ES-I3 (cell line): ENCODE measurements around the gene PUS7.
"Not testable (repeated sequence)": the region's sequence is repeated elsewhere in the genome, so short reads cannot be mapped to it uniquely, and the experiment has no call there.

Source experiments
- H3K36me3 ChIP-seq: 2 replicates; pipeline ENCODE4 v1.6.1; 2013; ENCODE audit warnings: mild to moderate bottlenecking, low read length, control low read depth, moderate library complexity; ENCODE audit not compliant: insufficient read depth
- H3K4me1 ChIP-seq: 2 replicates; pipeline ENCODE4 v1.6.1; 2013; ENCODE audit warnings: mild to moderate bottlenecking, control low read depth, low read length; ENCODE audit not compliant: insufficient read depth
- H3K9ac ChIP-seq: 2 replicates; pipeline ENCODE4 v1.6.1; 2013; ENCODE audit warnings: low read depth, mild to moderate bottlenecking, low read length, moderate library complexity
- H3K9me3 ChIP-seq: 2 replicates; pipeline ENCODE4 v1.6.1; 2013; ENCODE audit warnings: mild to moderate bottlenecking, low read length, moderate library complexity; ENCODE audit not compliant: control insufficient read depth, insufficient read depth

The PUS7 gene

DNA sequence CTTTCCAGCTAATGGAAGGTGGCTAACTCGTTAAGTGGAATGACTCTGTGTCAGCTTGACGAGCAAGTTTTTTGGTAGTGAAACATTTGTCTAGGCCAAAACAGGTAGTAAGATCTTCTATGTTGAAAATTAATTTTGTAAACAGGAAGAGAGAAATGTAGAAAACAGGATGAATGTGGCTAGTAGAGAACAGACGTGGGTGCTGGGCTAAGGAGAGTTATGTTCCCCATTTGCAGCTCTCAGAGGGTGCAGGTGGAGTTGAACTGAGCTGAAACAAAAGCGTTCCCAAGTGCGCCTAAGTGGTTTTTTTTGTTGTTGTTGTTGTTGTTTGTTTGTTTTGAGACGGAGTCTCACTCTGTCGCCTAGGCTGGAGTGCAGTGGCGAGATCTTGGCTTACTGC lies 73.9 kb downstream of the PUS7 start:
- no peaks in the 10 kb centered on the region for H3K9me3 ChIP-seq
- H3K36me3 ChIP-seq, result no peaks in the 10 kb centered on the region
- peaks cover 3% of the 10 kb centered on the region; the same call in 1 of the 2 replicates for H3K4me1 ChIP-seq
- no peak overlapping the region for H3K9ac ChIP-seq

DNA sequence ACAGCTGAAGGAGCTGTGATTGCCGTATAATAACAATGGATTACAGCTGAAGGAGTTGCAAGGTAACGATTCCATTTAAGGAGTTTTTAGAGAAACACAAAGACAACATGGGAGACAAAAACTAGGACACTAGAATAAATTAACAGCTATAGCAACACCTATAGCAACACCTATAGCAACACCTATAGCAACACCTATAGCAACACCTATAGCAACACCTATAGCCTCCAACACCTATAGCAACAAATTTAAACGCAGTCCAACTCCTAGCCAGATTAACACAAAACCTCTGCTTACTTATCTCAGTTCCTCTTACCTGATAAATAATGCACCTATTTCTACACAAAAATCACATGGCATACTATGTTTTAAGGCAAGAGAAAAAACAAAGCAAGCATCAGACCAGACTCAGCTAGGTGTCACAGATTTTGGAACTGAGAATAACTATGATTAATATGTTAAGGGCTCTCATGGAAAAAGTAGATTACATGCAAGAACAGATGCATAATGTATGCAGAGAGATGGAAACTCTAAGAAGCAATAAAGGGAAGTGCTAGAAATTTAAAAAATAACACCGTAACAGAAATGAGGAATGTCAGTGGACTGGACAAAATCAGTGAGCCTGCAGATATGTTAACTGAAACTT lies 77.6 kb downstream of the PUS7 start:
- H3K36me3 ChIP-seq, result no peaks in the 10 kb centered on the region

DNA sequence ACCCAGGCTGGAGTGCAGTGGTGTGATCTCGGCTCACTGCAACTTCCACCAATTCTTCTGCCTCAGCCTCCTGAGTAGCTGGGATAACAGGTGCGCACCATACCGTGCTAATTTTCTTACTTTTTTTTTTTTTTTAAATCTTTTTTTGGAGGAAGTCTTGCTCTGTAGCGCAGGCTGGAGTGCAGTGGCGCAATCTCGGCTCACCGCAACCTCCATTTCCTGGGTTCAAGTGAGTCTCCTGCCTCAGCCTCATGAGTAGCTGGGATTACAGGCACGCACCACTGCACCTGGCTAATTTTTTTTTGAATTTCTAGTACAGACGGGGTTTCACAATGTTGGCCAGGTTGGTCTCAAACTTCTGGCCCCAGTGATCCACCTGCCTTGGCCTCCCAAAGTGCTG lies 79.9 kb downstream of the PUS7 start:
- not testable (repeated sequence) for H3K9ac ChIP-seq, H3K4me1 ChIP-seq, H3K36me3 ChIP-seq, H3K9me3 ChIP-seq

More for the DNA sequence above, 77.6 kb downstream of the PUS7 start:
- Histone ChIP-seq H3K4me1 (peaks cover 2% of the 10 kb centered on the region; the same call in 1 of the 2 replicates), H3K9me3 (no peaks in the 10 kb centered on the region), H3K9ac (no peak overlapping the region)

DNA sequence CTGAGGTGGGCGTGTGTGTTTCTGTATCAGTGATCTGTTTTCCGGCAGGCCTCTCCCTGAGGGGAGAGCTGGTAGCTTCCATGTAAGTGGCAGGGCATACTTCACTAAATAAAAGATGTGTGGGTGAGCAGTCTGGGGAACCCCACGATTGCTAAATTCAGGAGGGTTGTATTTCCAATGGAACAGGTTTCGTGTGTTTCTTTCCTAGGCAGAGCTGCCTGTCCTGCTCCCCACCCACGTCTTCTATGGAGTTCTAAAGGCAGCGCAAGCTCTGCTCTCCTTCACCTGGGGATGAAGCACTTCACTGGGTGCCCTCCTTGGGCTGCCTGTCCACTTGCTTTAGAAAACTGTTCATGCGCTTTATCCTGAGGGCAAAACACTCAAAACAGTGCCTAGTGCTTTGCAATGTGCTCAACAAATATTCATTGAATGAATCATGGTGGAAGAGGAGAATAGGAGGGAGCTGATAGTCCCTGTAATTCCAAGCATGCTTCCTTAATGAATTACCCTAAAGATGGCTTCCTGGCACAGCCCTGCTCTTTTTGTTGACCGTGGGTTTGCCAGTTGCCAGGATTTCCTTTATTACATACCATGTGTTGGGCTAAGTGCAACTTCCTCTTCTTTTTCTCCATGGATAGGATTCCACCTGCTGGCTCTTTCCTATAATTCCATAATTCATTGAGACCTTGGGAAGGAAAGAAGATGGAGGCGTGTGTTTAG lies 82.7 kb downstream of the PUS7 start:
- H3K36me3 ChIP-seq, result no peaks in the 10 kb centered on the region
- peaks cover 6% of the 10 kb centered on the region; the same call in 1 of the 2 replicates for H3K4me1 ChIP-seq
- no peaks in the 10 kb centered on the region for H3K9me3 ChIP-seq
- H3K9ac ChIP-seq, result no peak overlapping the region

DNA sequence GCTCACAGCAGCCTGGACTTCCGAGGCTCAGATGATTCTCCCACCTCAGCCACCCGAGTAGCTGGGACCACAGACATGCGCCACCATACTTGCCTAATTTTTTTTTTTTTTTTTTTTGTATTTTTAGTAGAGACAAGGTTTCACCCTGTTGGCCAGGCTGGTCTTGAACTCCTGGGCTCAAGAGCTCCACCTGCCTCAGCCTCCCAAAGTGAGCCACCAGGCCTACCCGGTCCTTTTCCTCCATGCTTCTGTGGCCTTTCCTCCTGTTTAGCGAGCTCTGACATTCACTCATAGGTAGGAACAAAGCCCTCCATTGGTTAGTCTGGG lies 83.3 kb downstream of the PUS7 start:
- H3K9me3 ChIP-seq, result no peaks in the 10 kb centered on the region
- H3K36me3 ChIP-seq, result no peaks in the 10 kb centered on the region
- peaks cover 6% of the 10 kb centered on the region; the same call in 1 of the 2 replicates for H3K4me1 ChIP-seq
- no peak overlapping the region for H3K9ac ChIP-seq

DNA sequence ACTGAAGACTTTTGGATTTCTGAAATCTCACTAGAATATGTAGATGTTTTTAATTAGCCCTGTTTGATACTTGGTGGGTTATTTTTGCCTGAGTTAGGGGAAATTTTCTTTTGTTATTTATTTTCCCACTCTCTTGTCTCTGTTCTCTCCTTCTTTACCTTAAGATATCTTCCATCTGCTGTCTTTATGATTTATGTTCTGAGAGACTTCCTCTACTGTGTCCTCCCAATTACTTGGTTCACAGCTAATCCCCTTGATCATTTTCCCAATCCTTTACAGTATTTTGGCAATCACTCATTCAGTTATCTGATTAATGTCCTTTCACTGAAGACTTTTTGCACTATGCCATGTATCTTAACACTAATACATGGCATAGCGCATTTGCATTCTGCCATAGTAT lies 83.8 kb downstream of the PUS7 start:
- Histone ChIP-seq H3K4me1 (peaks cover 6% of the 10 kb centered on the region; the same call in 1 of the 2 replicates), H3K36me3 (no peaks in the 10 kb centered on the region), H3K9ac (no peak overlapping the region), H3K9me3 (no peaks in the 10 kb centered on the region)

DNA sequence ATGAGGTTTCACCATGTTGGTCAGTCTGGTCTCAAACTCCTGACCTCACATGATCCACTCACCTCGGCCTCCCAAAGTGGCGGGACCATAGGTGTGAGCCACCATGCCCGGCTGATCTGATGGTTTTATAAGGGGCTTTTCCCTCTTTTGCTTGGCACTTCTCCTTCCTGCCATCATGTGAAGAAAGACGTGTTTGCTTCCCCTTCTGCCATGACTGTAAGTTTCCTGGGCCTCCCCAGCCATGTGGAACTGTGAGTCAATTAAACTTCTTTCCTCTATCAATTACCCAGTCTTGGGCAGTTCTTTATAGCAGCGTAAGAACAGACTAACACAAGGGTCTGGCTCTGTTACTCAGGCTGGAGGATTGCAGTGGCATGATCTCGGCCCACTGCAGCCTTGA lies 84.7 kb downstream of the PUS7 start:
- not testable (repeated sequence) for H3K4me1 ChIP-seq, H3K36me3 ChIP-seq, H3K9me3 ChIP-seq, H3K9ac ChIP-seq

DNA sequence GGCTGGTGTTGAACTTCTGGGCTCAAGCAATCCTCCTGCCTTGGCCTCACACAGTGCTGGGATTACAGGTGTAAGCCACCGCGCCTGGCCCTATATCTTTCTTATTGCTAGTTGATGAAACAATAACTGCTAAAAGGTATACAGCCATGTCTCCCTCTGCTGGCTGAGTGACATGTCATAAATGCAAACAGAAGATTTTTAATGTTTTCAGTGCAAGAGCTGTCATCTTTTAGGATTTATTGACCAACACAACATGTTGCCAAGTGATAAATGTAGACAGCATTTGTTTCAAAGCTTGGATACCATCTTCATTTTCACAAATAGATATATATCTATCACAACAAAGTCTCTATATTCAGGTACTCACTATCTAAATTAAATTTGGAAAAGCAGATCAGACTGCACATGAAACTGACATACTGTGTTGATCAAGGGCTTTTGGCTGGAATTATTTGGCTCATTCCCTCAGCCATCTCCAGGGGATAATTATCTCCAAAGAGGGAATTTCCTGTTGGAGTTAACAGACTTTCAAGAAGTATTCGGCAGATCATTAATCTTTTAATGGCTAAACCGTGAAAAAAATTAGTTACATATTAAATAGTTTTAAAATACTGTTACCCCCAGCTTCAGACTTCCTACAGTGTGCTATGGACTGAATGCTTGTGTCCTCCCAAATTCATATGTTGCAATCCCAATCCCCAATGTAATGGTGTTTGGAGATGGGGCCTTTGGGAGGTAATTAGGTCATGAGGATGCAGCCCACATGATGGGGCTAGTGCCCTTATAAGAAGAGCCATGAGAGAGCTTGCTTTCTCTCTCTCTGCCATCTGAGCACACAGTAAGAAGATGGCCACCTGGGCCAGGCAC lies 92.1 kb downstream of the PUS7 start:
- Histone ChIP-seq H3K36me3 (no peaks in the 10 kb centered on the region), H3K9me3 (no peaks in the 10 kb centered on the region), H3K4me1 (no peaks in the 10 kb centered on the region), H3K9ac (no peak overlapping the region)

DNA sequence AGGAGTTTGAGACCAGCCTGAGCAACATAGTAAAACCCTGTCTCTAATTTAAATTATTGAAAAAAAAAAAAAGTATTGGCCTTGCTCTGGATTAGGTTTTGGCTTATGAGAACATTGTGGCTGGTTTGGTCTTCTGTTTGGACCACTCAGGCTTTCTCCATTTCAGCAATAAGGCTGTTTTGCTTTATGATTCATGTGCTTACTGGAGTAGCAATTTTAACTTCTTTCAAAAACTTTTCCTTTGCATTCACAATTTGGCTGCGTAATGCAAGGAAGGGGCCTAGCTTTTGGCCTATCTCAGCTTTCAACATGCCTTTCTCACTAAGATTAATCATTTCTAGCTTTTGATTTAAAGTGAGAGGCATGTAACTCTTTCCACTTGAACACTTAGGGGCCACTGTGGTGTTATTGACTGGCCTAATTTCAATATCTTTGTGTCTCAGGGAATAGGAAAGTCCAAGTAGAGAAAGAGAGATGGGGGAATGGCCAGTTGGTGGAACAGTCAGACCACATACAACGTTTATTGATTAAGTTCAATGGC lies 95.4 kb downstream of the PUS7 start:
- Histone ChIP-seq H3K9ac (no peak overlapping the region), H3K9me3 (no peaks in the 10 kb centered on the region), H3K4me1 (no peaks in the 10 kb centered on the region), H3K36me3 (no peaks in the 10 kb centered on the region)

DNA sequence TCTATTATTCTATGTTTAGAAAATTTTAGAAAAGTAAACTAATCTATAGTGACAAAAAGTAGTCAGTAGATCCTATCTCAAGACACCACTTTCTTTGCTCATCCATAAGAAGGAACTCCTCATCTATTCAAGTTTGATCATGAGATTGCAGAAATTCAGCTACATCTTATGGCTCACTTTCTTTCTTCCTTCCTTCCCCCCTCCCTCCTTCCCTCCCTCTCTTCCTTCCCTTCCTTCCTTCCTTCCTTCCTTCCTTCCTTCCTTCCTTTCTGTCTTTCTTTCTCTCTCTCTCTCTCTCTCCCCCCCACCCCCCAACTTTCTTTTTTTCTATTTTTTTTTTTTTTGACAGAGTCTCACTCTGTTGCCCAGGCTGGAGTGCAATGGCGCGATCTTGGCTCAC lies 98.1 kb downstream of the PUS7 start:
- no peak overlapping the region for H3K9ac ChIP-seq
- H3K9me3 ChIP-seq, result no peaks in the 10 kb centered on the region
- no peaks in the 10 kb centered on the region for H3K36me3 ChIP-seq
- no peaks in the 10 kb centered on the region for H3K4me1 ChIP-seq

DNA sequence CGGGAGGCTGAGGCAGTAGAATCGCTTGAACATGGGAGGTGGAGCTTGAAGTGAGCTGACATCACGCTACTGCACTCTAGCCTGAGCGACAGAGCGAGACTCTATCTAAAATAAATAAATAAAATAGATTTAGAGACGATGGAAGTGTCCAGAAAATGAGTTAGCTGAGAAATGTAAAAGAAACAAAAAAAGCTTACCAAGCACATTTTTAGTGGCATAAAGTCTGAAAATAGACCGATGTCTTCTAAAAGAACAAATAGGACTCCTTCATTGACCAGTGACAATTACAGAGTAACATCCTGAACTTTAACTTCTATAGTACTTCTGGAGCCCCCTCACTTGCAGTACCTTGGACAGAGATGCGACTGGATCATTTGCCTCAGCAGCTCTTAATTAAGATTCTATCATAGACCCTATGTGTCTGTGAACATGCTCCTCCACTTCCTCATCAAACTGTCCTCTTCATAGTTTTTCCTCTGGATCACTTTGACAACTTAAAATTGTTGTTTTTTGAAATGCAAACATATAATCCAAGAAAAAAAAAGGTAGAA lies 108.1 kb downstream of the PUS7 start:
- Histone ChIP-seq H3K9ac (no peak overlapping the region), H3K36me3 (no peaks in the 10 kb centered on the region), H3K4me1 (no peaks in the 10 kb centered on the region), H3K9me3 (no peaks in the 10 kb centered on the region)

DNA sequence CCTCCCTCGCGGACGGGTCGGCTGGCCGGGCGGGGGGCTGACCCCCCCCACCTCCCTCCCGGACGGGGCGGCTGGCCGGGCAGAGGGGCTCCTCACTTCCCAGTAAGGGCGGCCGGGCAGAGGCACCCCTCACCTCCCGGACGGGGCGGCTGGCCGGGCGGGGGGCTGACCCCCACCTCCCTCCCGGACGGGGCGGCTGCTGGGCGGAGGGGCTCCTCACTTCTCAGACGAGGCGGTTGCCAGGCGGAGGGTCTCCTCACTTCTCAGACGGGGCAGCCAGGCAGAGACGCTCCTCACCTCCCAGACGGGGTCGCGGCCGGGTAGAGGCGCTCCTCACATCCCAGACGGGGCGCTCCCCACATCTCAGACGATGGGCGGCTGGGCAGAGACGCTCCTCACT lies 111.3 kb downstream of the PUS7 start:
- not testable (repeated sequence) for H3K4me1 ChIP-seq, H3K9ac ChIP-seq, H3K9me3 ChIP-seq, H3K36me3 ChIP-seq

DNA sequence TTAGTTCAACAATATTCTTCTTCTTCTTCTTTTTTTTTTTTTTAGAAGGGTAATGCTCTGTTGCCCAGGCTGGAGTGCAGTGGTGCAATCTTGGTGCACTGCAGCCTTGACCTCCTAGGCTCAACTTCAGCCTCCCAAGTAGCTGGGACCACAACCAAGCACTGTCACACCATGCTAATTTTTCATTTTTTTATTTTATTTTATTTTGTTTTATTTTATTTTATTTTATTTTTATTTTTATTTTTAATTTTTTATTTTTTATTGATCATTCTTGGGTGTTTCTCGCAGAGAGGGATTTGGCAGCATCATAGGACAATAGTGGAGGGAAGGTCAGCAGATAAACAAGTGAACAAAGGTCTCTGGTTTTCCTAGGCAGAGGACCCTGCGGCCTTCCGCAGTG lies 112.3 kb downstream of the PUS7 start:
- not testable (repeated sequence) for H3K9me3 ChIP-seq, H3K36me3 ChIP-seq, H3K9ac ChIP-seq, H3K4me1 ChIP-seq

DNA sequence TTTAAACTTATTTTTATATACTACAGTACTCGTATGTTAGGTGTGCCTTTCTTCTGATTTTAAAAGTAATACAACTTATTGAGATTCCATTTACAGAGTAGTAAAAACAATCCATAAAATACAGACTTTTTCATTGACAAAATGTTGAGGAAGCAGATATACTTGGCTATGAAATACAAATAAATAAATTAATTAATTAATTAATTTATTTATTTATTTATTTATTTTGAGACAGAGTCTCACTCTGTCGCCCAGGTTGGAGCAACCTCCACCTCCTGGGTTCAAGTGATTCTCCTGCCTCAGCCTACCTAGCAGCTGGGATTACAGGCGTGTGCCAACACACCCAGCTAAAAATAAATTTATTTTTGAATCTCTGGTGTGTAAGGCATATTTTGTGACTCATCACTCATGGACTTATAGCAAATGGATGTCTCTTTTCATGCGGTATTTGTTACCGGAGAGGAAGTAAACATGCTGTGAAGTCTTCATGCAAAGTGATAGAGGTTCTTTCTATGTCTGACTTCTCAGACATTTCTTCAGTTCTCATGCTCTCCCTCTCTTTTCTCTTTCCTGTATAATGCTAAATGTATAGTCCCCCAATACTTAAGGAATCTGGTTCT lies 113.2 kb downstream of the PUS7 start:
- no peaks in the 10 kb centered on the region for H3K36me3 ChIP-seq
- H3K9ac ChIP-seq, result no peak overlapping the region
- H3K9me3 ChIP-seq, result no peaks in the 10 kb centered on the region
- no peaks in the 10 kb centered on the region for H3K4me1 ChIP-seq
